Activated T-cell treated with anti-CD3 and anti-CD28 coated beads, Interleukin-2, amount 50 U/mL, for 4 hours (primary cell): Measurements from ENCODE around the gene CDYL. TPM values are rescaled to one million over a fixed set of nuclear protein-coding genes. Genes with fewer than 3 reads are reported as not detected.

Source experiments
- ATAC-seq, 2 donors: fragments of 200-7000 bp; cut with Tn5 transposase; one replicate each; pipeline ENCODE4 v1.10.0; 2021
- DNase-seq: peaks from one replicate; pipeline ENCODE4 v3.0.0-alpha.2; 2020
- H3K27me3 Mint-ChIP-seq: one replicate; pipeline ENCODE4 v1.8.0; 2021; ENCODE audit warnings: low read depth, mixed read lengths
- H3K36me3 Mint-ChIP-seq: one replicate; pipeline ENCODE4 v1.8.0; 2022; ENCODE audit warnings: mixed read lengths; ENCODE audit not compliant: insufficient read depth
- H3K4me1 Mint-ChIP-seq: one replicate; pipeline ENCODE4 v1.8.0; 2021; ENCODE audit warnings: low read depth, mixed read lengths
- H3K4me3 Mint-ChIP-seq: one replicate; pipeline ENCODE4 v1.8.0; 2021; ENCODE audit warnings: mild to moderate bottlenecking, moderate library complexity, mixed read lengths
- H3K9me3 Mint-ChIP-seq: one replicate; pipeline ENCODE4 v1.8.0; 2021; ENCODE audit warnings: mixed read lengths
- total RNA-seq, 3 donors: library from RNA; stranded (reverse); gene quantifications; one replicate each; pipeline ENCODE4 v1.2.1, GENCODE V29; 2021

CDYL gene
- total RNA-seq, 3 donors from 2014 or later: 19.1 to 22.3 (median 21.4) TPM

DNA sequence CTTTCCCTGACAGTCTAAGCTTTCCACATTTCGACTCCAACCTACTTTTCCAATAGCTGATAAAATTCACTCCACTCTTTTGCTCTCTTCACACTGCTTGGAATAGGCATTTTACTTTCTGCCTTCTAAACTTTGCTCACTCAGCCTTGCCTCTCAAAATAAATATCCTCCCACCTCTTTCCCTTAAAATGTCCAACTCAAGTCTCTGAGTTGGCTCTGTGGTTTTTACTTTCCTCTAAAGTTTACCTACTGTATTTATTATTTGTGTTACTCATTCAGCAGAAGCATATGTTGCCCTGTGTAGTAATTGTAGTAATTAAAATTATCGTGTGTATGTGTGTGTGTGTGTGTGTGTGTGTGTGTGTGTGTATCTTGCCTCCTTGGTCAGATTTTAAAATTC lies 20.0 kb upstream of the CDYL start:
- ATAC-seq (no peak), DNase-seq (no peak)
- H3K27me3 Mint-ChIP-seq: peaks cover 28% of the 10 kb centered on the region
- no peaks in the 10 kb centered on the region for H3K36me3 Mint-ChIP-seq
- H3K9me3 Mint-ChIP-seq: no peaks in the 10 kb centered on the region
- no peaks in the 10 kb centered on the region for H3K4me1 Mint-ChIP-seq
- no peak overlapping the region for H3K4me3 Mint-ChIP-seq

DNA sequence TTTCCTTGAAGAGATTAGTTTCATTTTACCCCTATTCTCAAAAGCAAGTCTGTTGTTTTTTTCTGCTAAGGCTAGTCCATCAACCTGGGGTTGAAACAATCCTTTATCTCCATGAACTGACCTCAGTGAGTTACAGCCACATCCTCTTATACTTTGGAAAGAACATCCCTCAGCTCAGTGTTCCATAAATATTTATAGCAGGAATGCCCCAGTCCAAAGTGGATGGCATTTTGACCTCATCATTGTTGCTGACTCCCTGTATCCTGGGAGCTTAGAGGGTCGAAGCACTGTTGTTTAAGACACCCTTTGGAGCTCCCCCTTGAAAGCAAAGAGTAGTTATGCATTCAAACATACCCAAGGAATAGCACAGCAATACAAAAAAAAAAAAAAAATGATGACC lies 16.2 kb upstream of the CDYL start:
- Mint-ChIP-seq H3K36me3 (no peaks in the 10 kb centered on the region), H3K27me3 (peaks cover 36% of the 10 kb centered on the region), H3K4me1 (no peaks in the 10 kb centered on the region), H3K9me3 (peaks cover 16% of the 10 kb centered on the region), H3K4me3 (no peak overlapping the region)
- DNase-seq (no peak), ATAC-seq (no peak)

GRCh38 chr6:4760773-4761172 lies 15.4 kb upstream of the CDYL start:
- ATAC-seq (no peak), DNase-seq (no peak)
- H3K4me1 Mint-ChIP-seq: no peaks in the 10 kb centered on the region
- H3K4me3 Mint-ChIP-seq: no peak overlapping the region
- H3K9me3 Mint-ChIP-seq: peaks cover 16% of the 10 kb centered on the region
- no peaks in the 10 kb centered on the region for H3K36me3 Mint-ChIP-seq
- peaks cover 34% of the 10 kb centered on the region for H3K27me3 Mint-ChIP-seq

- peaks cover 28% of the 10 kb centered on the region for H3K27me3 Mint-ChIP-seq
- DNase-seq (no peak), ATAC-seq (no peak)
- no peaks in the 10 kb centered on the region for H3K36me3 Mint-ChIP-seq
- H3K4me1 Mint-ChIP-seq: no peaks in the 10 kb centered on the region
- H3K9me3 Mint-ChIP-seq: peaks cover 16% of the 10 kb centered on the region
- no peak overlapping the region for H3K4me3 Mint-ChIP-seq
Measured at GRCh38 chr6:4762294-4762693, 13.9 kb upstream of the CDYL start.

DNA sequence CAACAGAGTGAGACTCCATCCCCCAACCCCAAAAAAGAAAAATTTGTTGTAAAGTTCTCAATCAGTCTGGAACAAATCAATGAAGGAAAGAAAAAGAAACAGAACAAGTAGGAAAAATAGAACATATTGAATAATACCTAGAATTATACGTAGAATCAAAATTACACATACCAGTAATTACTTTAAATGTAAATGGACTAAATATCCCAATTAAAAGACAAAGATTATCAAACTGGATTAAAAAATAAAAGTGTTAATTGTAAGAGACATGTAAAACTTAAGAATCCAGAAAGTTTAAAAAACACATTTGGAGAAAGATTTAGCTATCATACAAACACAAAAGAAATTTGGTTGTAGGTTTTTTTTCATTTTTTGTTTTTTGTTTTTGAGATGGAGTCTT lies 12.3 kb upstream of the CDYL start:
- H3K27me3 Mint-ChIP-seq: peaks cover 25% of the 10 kb centered on the region
- no peak overlapping the region for H3K4me3 Mint-ChIP-seq
- H3K9me3 Mint-ChIP-seq: peaks cover 16% of the 10 kb centered on the region
- H3K36me3 Mint-ChIP-seq: no peaks in the 10 kb centered on the region
- H3K4me1 Mint-ChIP-seq: no peaks in the 10 kb centered on the region
- ATAC-seq: no peak
- no peak for DNase-seq

GRCh38 chr6:4768815-4769214 lies 7.4 kb upstream of the CDYL start:
- ATAC-seq (no peak), DNase-seq (no peak)
- no peak overlapping the region for H3K4me3 Mint-ChIP-seq
- no peaks in the 10 kb centered on the region for H3K36me3 Mint-ChIP-seq
- H3K9me3 Mint-ChIP-seq: peaks cover 5% of the 10 kb centered on the region
- no peaks in the 10 kb centered on the region for H3K27me3 Mint-ChIP-seq
- H3K4me1 Mint-ChIP-seq: peaks cover 9% of the 10 kb centered on the region

- Mint-ChIP-seq H3K4me1 (peaks cover 26% of the 10 kb centered on the region), H3K4me3 (no peak overlapping the region), H3K36me3 (no peaks in the 10 kb centered on the region), H3K27me3 (no peaks in the 10 kb centered on the region), H3K9me3 (peaks cover 5% of the 10 kb centered on the region)
- DNase-seq (no peak), ATAC-seq (no peak)
Measured at GRCh38 chr6:4772750-4773149, 3.5 kb upstream of the CDYL start.

DNA sequence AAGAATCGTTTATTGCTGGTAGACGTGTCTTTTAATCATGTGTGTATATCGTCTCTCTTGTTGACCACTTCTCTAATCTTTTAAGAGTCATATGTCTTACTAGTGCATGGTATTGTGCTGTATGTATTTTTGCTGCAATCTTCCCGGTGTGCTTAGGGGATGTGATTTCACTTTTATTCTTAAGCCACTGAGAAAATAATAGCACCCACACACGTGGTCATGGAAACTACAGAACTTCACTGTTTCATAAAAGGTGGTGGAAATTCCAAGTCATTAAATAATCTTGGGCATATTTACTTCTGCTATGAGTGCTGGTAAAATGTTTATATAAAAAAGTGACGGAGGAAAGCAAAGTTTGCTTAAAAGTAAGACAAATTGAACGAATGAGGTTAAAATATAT lies 3.0 kb upstream of the CDYL start:
- Mint-ChIP-seq H3K4me3 (no peak overlapping the region), H3K4me1 (peaks cover 30% of the 10 kb centered on the region), H3K36me3 (no peaks in the 10 kb centered on the region), H3K27me3 (no peaks in the 10 kb centered on the region), H3K9me3 (peaks cover 6% of the 10 kb centered on the region)
- DNase-seq (no peak), ATAC-seq (no peak)

GRCh38 chr6:4774296-4774695 lies 1.9 kb upstream of the CDYL start:
- H3K27me3 Mint-ChIP-seq: no peaks in the 10 kb centered on the region
- peaks cover 41% of the 10 kb centered on the region for H3K4me1 Mint-ChIP-seq
- H3K4me3 Mint-ChIP-seq: peak overlapping the region; percentile 83
- no peak for ATAC-seq
- DNase-seq: no peak
- H3K36me3 Mint-ChIP-seq: peaks cover 2% of the 10 kb centered on the region
- peaks cover 9% of the 10 kb centered on the region for H3K9me3 Mint-ChIP-seq

- peaks cover 9% of the 10 kb centered on the region for H3K9me3 Mint-ChIP-seq
- peaks cover 2% of the 10 kb centered on the region for H3K36me3 Mint-ChIP-seq
- ATAC-seq (no peak), DNase-seq (peak; percentile 11)
- H3K4me1 Mint-ChIP-seq: peaks cover 45% of the 10 kb centered on the region
- no peaks in the 10 kb centered on the region for H3K27me3 Mint-ChIP-seq
- H3K4me3 Mint-ChIP-seq: peak overlapping the region; percentile 83
Measured at GRCh38 chr6:4774715-4775493, 1.3 kb upstream of the CDYL start.

DNA sequence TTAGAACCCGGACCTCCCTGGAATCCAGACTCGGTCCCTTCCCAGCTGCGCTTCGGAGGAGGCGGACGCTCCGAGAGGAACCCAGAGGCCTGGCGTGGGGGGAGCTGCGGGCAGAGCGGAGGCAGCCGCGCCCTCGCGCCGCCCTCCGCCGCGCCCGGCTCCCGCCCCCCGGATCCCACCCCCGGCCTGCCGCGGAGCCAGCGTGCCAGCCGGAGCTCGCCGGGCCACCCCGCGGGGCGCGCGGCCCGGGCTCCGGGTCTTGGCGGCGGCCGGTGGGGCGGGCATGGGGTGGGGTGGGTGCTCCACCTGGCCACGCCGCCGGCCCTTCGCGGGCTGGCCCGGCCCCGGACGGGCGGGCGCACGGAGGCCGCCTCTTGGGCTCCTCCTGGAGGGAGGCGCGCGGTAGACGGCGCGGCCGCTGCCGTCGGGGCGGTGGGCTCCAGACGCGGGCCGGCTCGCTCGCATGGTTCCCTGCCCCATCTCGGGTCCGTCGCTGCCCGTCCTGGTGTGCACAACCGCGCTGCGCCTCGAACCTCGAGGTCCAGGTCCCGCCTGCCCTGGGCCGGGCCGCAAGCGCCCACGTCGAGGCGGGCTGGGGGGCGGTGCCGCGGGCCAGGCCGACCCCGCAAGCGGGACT lies 592 bp upstream of the CDYL start:
- H3K4me3 Mint-ChIP-seq: peak overlapping the region; percentile 83
- peaks cover 50% of the 10 kb centered on the region for H3K4me1 Mint-ChIP-seq
- DNase-seq (peak; percentile 64), ATAC-seq (peak; percentile 58 to 61)
- H3K36me3 Mint-ChIP-seq: peaks cover 2% of the 10 kb centered on the region
- no peaks in the 10 kb centered on the region for H3K27me3 Mint-ChIP-seq
- peaks cover 9% of the 10 kb centered on the region for H3K9me3 Mint-ChIP-seq

DNA sequence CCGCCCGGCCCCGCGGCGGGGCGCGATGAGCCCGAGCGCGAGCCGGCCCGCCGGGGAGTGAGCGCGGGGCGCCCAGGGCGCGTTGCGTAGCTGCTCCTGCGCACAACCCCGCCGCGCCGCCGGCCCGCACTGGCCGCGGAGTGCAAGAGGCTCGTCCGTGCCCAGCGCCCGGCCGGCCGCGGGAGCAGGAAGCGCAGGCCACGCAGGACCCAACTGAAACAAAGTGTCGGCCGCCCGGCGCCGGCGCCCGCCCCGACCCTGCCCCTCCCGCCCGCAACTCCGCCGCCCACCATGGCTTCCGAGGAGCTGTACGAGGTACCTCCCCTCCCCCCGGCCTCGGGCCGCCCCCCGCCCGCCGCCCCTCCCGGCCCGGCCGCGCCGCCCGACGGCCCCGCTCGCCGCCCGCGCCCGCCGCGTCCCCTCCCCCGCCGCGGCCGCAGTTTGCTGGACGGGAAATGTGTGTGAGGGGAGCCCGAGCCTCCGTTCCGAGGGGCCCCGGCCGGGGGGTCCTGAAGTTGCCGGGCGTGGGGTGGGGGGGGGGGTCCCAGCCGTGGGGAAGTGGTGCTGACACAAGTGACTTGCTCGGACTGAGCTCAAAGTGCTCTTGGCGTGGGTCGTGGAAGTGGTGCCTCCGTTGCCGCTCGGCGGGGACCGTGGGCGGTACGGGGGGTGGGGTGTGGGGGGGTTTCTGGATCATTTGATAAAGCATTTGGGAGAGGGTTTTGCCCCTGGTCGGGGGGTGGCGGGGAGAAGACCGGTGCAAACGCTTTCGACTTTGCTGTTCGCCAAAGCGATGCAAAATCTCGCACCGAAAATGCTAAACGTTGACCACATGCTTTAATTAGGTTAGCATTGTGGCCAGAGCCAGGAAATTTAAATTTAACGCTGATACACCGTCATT lies 539 bp downstream of the CDYL start:
- peak; percentile 13 to 15 for ATAC-seq
- H3K4me1 Mint-ChIP-seq: peaks cover 61% of the 10 kb centered on the region

DNA sequence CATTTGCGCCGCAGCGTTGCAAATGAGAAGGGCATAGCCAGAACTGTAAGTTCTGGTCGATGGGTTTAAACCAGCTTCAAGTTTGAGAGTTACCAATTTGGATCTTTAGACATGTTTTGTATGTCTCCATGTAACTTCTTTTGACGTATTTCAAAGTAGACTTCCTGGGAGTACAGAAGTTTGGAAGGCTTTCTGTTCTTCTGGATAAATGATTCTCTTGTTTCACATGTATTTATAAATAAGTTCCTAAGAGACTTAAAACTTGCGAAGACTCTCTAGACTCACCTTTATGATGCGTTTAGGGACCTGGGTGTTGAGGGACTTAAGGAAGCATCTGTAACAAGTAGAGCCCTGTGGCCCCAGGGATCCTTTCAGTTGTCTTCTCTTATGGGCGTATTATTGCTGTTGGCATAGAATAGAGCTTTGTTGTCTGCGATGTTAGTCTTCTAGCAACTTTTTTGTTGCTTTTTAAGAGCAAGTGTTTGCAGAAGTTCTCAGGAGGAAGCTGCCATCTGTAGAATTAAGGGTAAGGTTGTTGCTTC lies 1.3 kb downstream of the CDYL start:
- peak overlapping the region; percentile 85 for H3K4me3 Mint-ChIP-seq
- DNase-seq: no peak

More for the DNA sequence above, 539 bp downstream of the CDYL start:
- Mint-ChIP-seq H3K36me3 (peaks cover 2% of the 10 kb centered on the region), H3K4me3 (peak overlapping the region; percentile 85), H3K27me3 (no peaks in the 10 kb centered on the region), H3K9me3 (peaks cover 9% of the 10 kb centered on the region)
- peak; percentile 18 for DNase-seq

GRCh38 chr6:4778086-4778485 lies 1.9 kb downstream of the CDYL start:
- Mint-ChIP-seq H3K4me3 (peak overlapping the region; percentile 85), H3K4me1 (peaks cover 67% of the 10 kb centered on the region), H3K36me3 (peaks cover 2% of the 10 kb centered on the region), H3K27me3 (no peaks in the 10 kb centered on the region), H3K9me3 (peaks cover 6% of the 10 kb centered on the region)
- ATAC-seq (peak; percentile 8 to 18), DNase-seq (no peak)

More for the DNA sequence above, 1.3 kb downstream of the CDYL start:
- Mint-ChIP-seq H3K9me3 (peaks cover 9% of the 10 kb centered on the region), H3K27me3 (no peaks in the 10 kb centered on the region), H3K36me3 (peaks cover 2% of the 10 kb centered on the region), H3K4me1 (peaks cover 67% of the 10 kb centered on the region)
- ATAC-seq: no peak
